DND-41 (cell line): ENCODE results near the gene LHX6.

Source experiments
- ATAC-seq: fragments of 200-7000 bp; cut with Tn5 transposase; 3 replicates; pipeline ENCODE4 v1.9.1; 2021; ENCODE audit warnings: low read depth; ENCODE audit not compliant: insufficient read depth
- DNase-seq: peaks from one replicate; pipeline ENCODE4 v3.0.0-alpha.2; 2020
- H2AFZ ChIP-seq: 2 replicates; pipeline ENCODE4 v1.6.0; 2012; ENCODE audit warnings: low read depth, low read length
- H3K27ac ChIP-seq: 2 replicates; pipeline ENCODE4 v1.5.1; 2012; ENCODE audit warnings: low read length, inconsistent platforms
- H3K27me3 ChIP-seq: fragments of 200-600 bp; sonication (generic); 2 replicates; pipeline ENCODE4 v1.6.0; 2012; ENCODE audit warnings: low read length, mild to moderate bottlenecking, inconsistent platforms; ENCODE audit not compliant: insufficient read depth, poor library complexity
- H3K36me3 ChIP-seq: 2 replicates; pipeline ENCODE4 v1.5.1; 2012; ENCODE audit warnings: low read length, inconsistent platforms; ENCODE audit not compliant: insufficient read depth
- H3K4me1 ChIP-seq: 2 replicates; pipeline ENCODE4 v1.5.1; 2012; ENCODE audit warnings: mild to moderate bottlenecking, low read length; ENCODE audit not compliant: insufficient read depth
- H3K4me2 ChIP-seq: 2 replicates; pipeline ENCODE4 v1.6.0; 2012; ENCODE audit warnings: mild to moderate bottlenecking, moderate library complexity, low read length, inconsistent platforms; ENCODE audit not compliant: insufficient read depth
- H3K4me3 ChIP-seq, 2 experiments: fragments of 200-600 bp in 1 of 2; shearing (Covaris generic) in 1 of 2; 2 replicates each; pipeline ENCODE4 v1.5.1; 2012 to 2016; ENCODE audit warnings: inconsistent platforms in 2 of 2, low read length in 2 of 2, mild to moderate bottlenecking in 2 of 2, low read depth in 1 of 2, moderate library complexity in 1 of 2
- H3K79me2 ChIP-seq: 2 replicates; pipeline ENCODE4 v1.6.0; 2012; ENCODE audit warnings: low read length, inconsistent platforms; ENCODE audit not compliant: insufficient read depth
- H3K9ac ChIP-seq: 2 replicates; pipeline ENCODE4 v1.6.0; 2012; ENCODE audit warnings: low read depth, mild to moderate bottlenecking, inconsistent platforms, low read length, moderate library complexity
- H3K9me3 ChIP-seq: 2 replicates; pipeline ENCODE4 v1.5.1; 2012; ENCODE audit warnings: low read length, moderate library complexity, mild to moderate bottlenecking, inconsistent platforms; ENCODE audit not compliant: insufficient read depth, severe bottlenecking
- H4K20me1 ChIP-seq: 2 replicates; pipeline ENCODE4 v1.6.0; 2012; ENCODE audit warnings: low read length; ENCODE audit not compliant: insufficient read depth
- CTCF ChIP-seq: IDR thresholded peaks from 2 replicates; pipeline ENCODE4 v1.5.1; 2012; ENCODE audit warnings: borderline replicate concordance, low read length, moderate library complexity, mild to moderate bottlenecking; ENCODE audit not compliant: poor library complexity, severe bottlenecking; ENCODE audit errors: extremely low read depth
- EZH2 ChIP-seq: IDR thresholded peaks from 3 replicates; pipeline ENCODE4 v1.6.1; 2012; ENCODE audit warnings: borderline replicate concordance, low read depth, mild to moderate bottlenecking, moderate library complexity, low read length, inconsistent platforms; ENCODE audit not compliant: severe bottlenecking

The LHX6 gene

GRCh38 chr9:122184551-122184950 is 44.2 kb downstream of the LHX6 start:
- Histone ChIP-seq H3K9me3 (no peaks in the 10 kb centered on the region), H3K4me3 (no peak overlapping the region), H3K9ac (no peak overlapping the region), H3K27ac (no peak overlapping the region), H3K36me3 (no peaks in the 10 kb centered on the region), H2AFZ (no peak overlapping the region), H4K20me1 (no peaks in the 10 kb centered on the region), H3K4me1 (no peaks in the 10 kb centered on the region), H3K4me2 (no peak overlapping the region), H3K79me2 (no peaks in the 10 kb centered on the region), H3K27me3 (no peaks in the 10 kb centered on the region)
- TF ChIP-seq CTCF (no peak), EZH2 (no peak)
- ATAC-seq (no peak), DNase-seq (no peak)

GRCh38 chr9:122183501-122183900 is 45.3 kb downstream of the LHX6 start:
- ATAC-seq (no peak), DNase-seq (no peak)
- H3K4me1 ChIP-seq, result no peaks in the 10 kb centered on the region
- no peaks in the 10 kb centered on the region for H3K9me3 ChIP-seq
- H3K27me3 ChIP-seq, result peaks cover 5% of the 10 kb centered on the region
- TF ChIP-seq CTCF, result no peak
- no peak for TF ChIP-seq EZH2
- no peak overlapping the region for H2AFZ ChIP-seq
- no peak overlapping the region for H3K4me2 ChIP-seq
- no peaks in the 10 kb centered on the region for H3K79me2 ChIP-seq
- H4K20me1 ChIP-seq, result no peaks in the 10 kb centered on the region
- H3K27ac ChIP-seq, result no peak overlapping the region
- no peaks in the 10 kb centered on the region for H3K36me3 ChIP-seq
- no peak overlapping the region for H3K4me3 ChIP-seq
- no peak overlapping the region for H3K9ac ChIP-seq

GRCh38 chr9:122180633-122181032 is 48.1 kb downstream of the LHX6 start:
- H3K4me1 ChIP-seq, result no peaks in the 10 kb centered on the region
- no peaks in the 10 kb centered on the region for H3K79me2 ChIP-seq
- no peak overlapping the region for H3K4me3 ChIP-seq
- no peak overlapping the region for H3K9ac ChIP-seq
- H4K20me1 ChIP-seq, result no peaks in the 10 kb centered on the region
- no peak overlapping the region for H3K4me2 ChIP-seq
- no peak overlapping the region for H3K27ac ChIP-seq
- TF ChIP-seq EZH2 (no peak), CTCF (no peak)
- H2AFZ ChIP-seq, result no peak overlapping the region
- H3K36me3 ChIP-seq, result no peaks in the 10 kb centered on the region
- H3K27me3 ChIP-seq, result peaks cover 5% of the 10 kb centered on the region
- no peak for ATAC-seq
- H3K9me3 ChIP-seq, result no peaks in the 10 kb centered on the region
- no peak for DNase-seq

- Histone ChIP-seq H3K27ac (no peak overlapping the region), H2AFZ (no peak overlapping the region), H3K9ac (no peak overlapping the region), H3K4me2 (no peak overlapping the region), H3K4me3 (no peak overlapping the region), H3K9me3 (no peaks in the 10 kb centered on the region), H3K79me2 (no peaks in the 10 kb centered on the region), H3K36me3 (no peaks in the 10 kb centered on the region), H4K20me1 (no peaks in the 10 kb centered on the region), H3K4me1 (no peaks in the 10 kb centered on the region), H3K27me3 (peaks cover 7% of the 10 kb centered on the region)
- no peak for DNase-seq
- no peak for ATAC-seq
- TF ChIP-seq EZH2 (no peak), CTCF (no peak)
These were observed 49.1 kb downstream of the LHX6 start for GRCh38 chr9:122179690-122180074.
